K562 (cell line): ENCODE measurements around the gene CEP192. TPM values are rescaled to one million over a fixed set of nuclear protein-coding genes. Genes with fewer than 3 reads are reported as not detected.

Source experiments
- ATAC-seq: fragments of 200-7000 bp; cut with Tn5 transposase; 3 replicates; pipeline ENCODE4 v1.9.1; 2020; ENCODE audit warnings: moderate library complexity
- BruUV-seq: library from RNA; stranded (reverse); fragments of 400-500 nt; replicated peaks from 2 replicates; lab custom pipeline; 2021; lab: Mats Ljungman, UMichigan
- CTCF ChIA-PET: fragments of 300-600 bp; formaldehyde crosslinking; extraction: SDS; loops from one replicate; lab custom pipeline; 2021; ENCODE audit warnings: low intra/inter-chr PET ratio; lab: Yijun Ruan, JAX
- POLR2A ChIA-PET: fragments of 300-600, 350-650 bp; sonication (Branson Sonifier 250); formaldehyde crosslinking; extraction: SDS; loops from one replicate; lab custom pipeline; 2021; ENCODE audit warnings: antibody characterized with exemption, inconsistent platforms; lab: Yijun Ruan, JAX
- DNase-seq, 4 experiments: peaks; one replicate each; pipeline versions ENCODE4 v3.0.0 to v3.0.0-alpha.2; 2011 to 2018; ENCODE audit warnings: low spot score in 3 of 4, mixed read lengths in 3 of 4; ENCODE audit errors: extremely low read depth in 1 of 4
- FAIRE-seq: peaks from 2 replicates; lab custom pipeline; 2011; peaks lifted over from hg19 to GRCh38; lab: Jason Lieb, UNC
- H2AFZ ChIP-seq: 2 replicates; pipeline ENCODE4 v1.6.0; 2011; ENCODE audit warnings: low read depth, low read length, control low read depth, inconsistent platforms
- H3K27ac ChIP-seq: fragments of 200-600 bp; 3 replicates; pipeline ENCODE4 v1.8.0; 2011; ENCODE audit warnings: low read depth, mild to moderate bottlenecking, control low read depth, inconsistent platforms, low read length, moderate library complexity, mixed read lengths; ENCODE audit errors: extremely low read depth
- H3K27me3 ChIP-seq, 2 experiments: fragments of 300-600 bp in 1 of 2; 2 replicates in 1 of 2; 3 replicates in 1 of 2; pipeline versions ENCODE4 v1.6.0 to v1.8.0; 2011; ENCODE audit warnings: inconsistent platforms in 2 of 2, low read length in 2 of 2, mild to moderate bottlenecking in 1 of 2, mixed read lengths in 1 of 2, moderate library complexity in 1 of 2; ENCODE audit not compliant: control insufficient read depth in 2 of 2, insufficient read depth in 2 of 2
- H3K36me3 ChIP-seq: fragments of 300-600 bp; 3 replicates; pipeline ENCODE4 v1.8.0; 2011; ENCODE audit warnings: mild to moderate bottlenecking, low read length, inconsistent platforms; ENCODE audit not compliant: control insufficient read depth, insufficient read depth
- H3K4me1 ChIP-seq, 2 experiments: fragments of 200-600 bp in 1 of 2; replicated peaks in 1 of 2; 2 replicates in 1 of 2; 3 replicates in 1 of 2; pipeline versions ENCODE4 v1.5.1 to v1.8.0; 2011; ENCODE audit warnings: inconsistent platforms in 2 of 2, low read length in 2 of 2, mild to moderate bottlenecking in 1 of 2, mixed read lengths in 1 of 2, moderate library complexity in 1 of 2; ENCODE audit not compliant: control insufficient read depth in 2 of 2, insufficient read depth in 2 of 2
- H3K4me2 ChIP-seq: 2 replicates; pipeline ENCODE4 v1.6.1; 2011; ENCODE audit warnings: low read length, control low read depth, inconsistent platforms, mixed read lengths; ENCODE audit not compliant: insufficient read depth
- H3K4me3 ChIP-seq: fragments of 200-600 bp; sonication (generic), shearing (Covaris generic); 2 replicates; pipeline ENCODE4 v1.5.1; 2016; ENCODE audit warnings: control low read depth, inconsistent platforms
- H3K79me2 ChIP-seq: fragments of 200-600 bp; 3 replicates; pipeline ENCODE4 v1.8.0; 2011; ENCODE audit warnings: low read length, inconsistent platforms; ENCODE audit not compliant: control insufficient read depth, insufficient read depth
- H3K9ac ChIP-seq, 2 experiments: 2 replicates each; pipeline versions ENCODE4 v1.6.0 to v1.6.1; 2011; ENCODE audit warnings: low read depth in 2 of 2, low read length in 2 of 2, control low read depth in 1 of 2, inconsistent platforms in 1 of 2, mild to moderate bottlenecking in 1 of 2, mixed read lengths in 1 of 2; ENCODE audit not compliant: insufficient read depth in 1 of 2
- H3K9me1 ChIP-seq: one replicate; pipeline ENCODE4 v1.6.0; 2011; ENCODE audit warnings: inconsistent platforms, mild to moderate bottlenecking, low read length, moderate library complexity; ENCODE audit not compliant: control insufficient read depth, insufficient read depth
- H3K9me3 ChIP-seq: replicated peaks from 2 replicates; pipeline ENCODE4 v1.5.1; 2011; ENCODE audit warnings: low read depth, low read length, inconsistent platforms; ENCODE audit not compliant: control insufficient read depth, insufficient read depth
- H4K20me1 ChIP-seq: replicated peaks from 2 replicates; pipeline ENCODE4 v1.6.1; 2011; ENCODE audit warnings: low read length, inconsistent platforms, mixed read lengths; ENCODE audit not compliant: control insufficient read depth, insufficient read depth
- ATF2 ChIP-seq: sonication (generic); formaldehyde crosslinking; IDR thresholded peaks from 2 replicates; pipeline ENCODE4 v1.8.1; 2022; ENCODE audit warnings: missing genetic modification reagents
- BDP1 ChIP-seq: IDR thresholded peaks from 3 replicates; pipeline ENCODE4 v1.6.1; 2011; ENCODE audit not compliant: insufficient read length, insufficient read depth
- FUS ChIP-seq: fragments of 200-400 bp; formaldehyde crosslinking; optimal IDR thresholded peaks from 2 replicates; pipeline ENCODE3; 2017; ENCODE audit warnings: low read depth, low read length
- GATA2 ChIP-seq: sonication (generic); formaldehyde crosslinking; IDR thresholded peaks from 2 replicates; pipeline ENCODE4 v1.4.0; 2020; ENCODE audit warnings: mild to moderate bottlenecking, missing genetic modification reagents
- LEF1 ChIP-seq: fragments of 450-650 bp; IDR thresholded peaks from 2 replicates; pipeline ENCODE4 v1.6.1; 2016; ENCODE audit warnings: mild to moderate bottlenecking
- MAFK ChIP-seq: IDR thresholded peaks from 2 replicates; pipeline ENCODE4 v1.6.1; 2011; ENCODE audit warnings: low read length, improper control_type of control experiment
- MAX ChIP-seq: sonication (generic); formaldehyde crosslinking; IDR thresholded peaks from 2 replicates; pipeline ENCODE4 v1.9.0; 2022; ENCODE audit warnings: mild to moderate bottlenecking, missing genetic modification reagents
- NCOA4 ChIP-seq: fragments of 450-650 bp; IDR thresholded peaks from 2 replicates; pipeline ENCODE4 v1.6.1; 2018; ENCODE audit warnings: mild to moderate bottlenecking; ENCODE audit not compliant: partially characterized antibody
- NCOR1 ChIP-seq: fragments of 450-650 bp; IDR thresholded peaks from 2 replicates; pipeline ENCODE4 v1.6.1; 2016; ENCODE audit warnings: mild to moderate bottlenecking, moderate library complexity
- PCBP2 ChIP-seq: fragments of 200-400 bp; formaldehyde crosslinking; IDR thresholded peaks from 2 replicates; pipeline ENCODE4 v1.6.1; 2018; ENCODE audit warnings: low read length, low read depth, mild to moderate bottlenecking, moderate library complexity; ENCODE audit not compliant: poor library complexity, severe bottlenecking
- POLR2B ChIP-seq: fragments of 450-650 bp; IDR thresholded peaks from 2 replicates; pipeline ENCODE4 v1.6.1; 2018; ENCODE audit warnings: low read depth; ENCODE audit not compliant: partially characterized antibody
- STAT5A ChIP-seq: IDR thresholded peaks from 2 replicates; pipeline ENCODE4 v1.6.1; 2012; ENCODE audit warnings: low read length, inconsistent platforms, borderline replicate concordance
- STAT6 ChIP-seq: sonication (generic); formaldehyde crosslinking; IDR thresholded peaks from 2 replicates; pipeline ENCODE4 v1.8.1; 2023; ENCODE audit warnings: mild to moderate bottlenecking, missing genetic modification reagents
- TAF7 ChIP-seq: fragments of 450-650 bp; IDR thresholded peaks from 2 replicates; pipeline ENCODE4 v1.6.1; 2016; ENCODE audit warnings: missing genetic modification characterization, missing compliant biosample characterization
- TOE1 ChIP-seq, 2 experiments: fragments of 450-650 bp in 1 of 2; sonication (generic) in 1 of 2; formaldehyde crosslinking in 1 of 2; IDR thresholded peaks; 2 replicates each; pipeline versions ENCODE4 v1.7.1 to v1.8.0; 2016 to 2022; ENCODE audit warnings: borderline replicate concordance in 2 of 2, mild to moderate bottlenecking in 2 of 2, antibody characterized with exemption in 1 of 2, inconsistent platforms in 1 of 2, low read depth in 1 of 2, missing genetic modification reagents in 1 of 2, moderate library complexity in 1 of 2
- XRCC4 ChIP-seq: IDR thresholded peaks from one replicate; pipeline ENCODE4 v1.6.1; 2011; ENCODE audit not compliant: insufficient read depth, insufficient read length; ENCODE audit errors: extremely low read depth
- ZNF583 ChIP-seq: fragments of 250-450 bp; sonication (Bioruptor Pico); IDR thresholded peaks from 2 replicates; pipeline ENCODE4 v1.4.0; 2020
- ZNF584 ChIP-seq: fragments of 200-800 bp; sonication (Bioruptor generic); IDR thresholded peaks from 2 replicates; pipeline ENCODE4 v1.6.1; 2016; ENCODE audit warnings: low read depth, mild to moderate bottlenecking, missing genetic modification characterization, missing compliant biosample characterization
- ZNF695 ChIP-seq: fragments of 450-650 bp; formaldehyde crosslinking; IDR thresholded peaks from 2 replicates; pipeline ENCODE4 v1.4.0; 2020; ENCODE audit warnings: mild to moderate bottlenecking, moderate library complexity
- ZZZ3 ChIP-seq: fragments of 450-650 bp; IDR thresholded peaks from 2 replicates; pipeline ENCODE4 v1.6.1; 2016; ENCODE audit warnings: antibody characterized with exemption, mild to moderate bottlenecking, moderate library complexity
- WGBS: fragments of 100-300 bp; shearing (Covaris generic); methylation state at CpG from one replicate; pipeline ENCODE4 v1.1.6; 2016; ENCODE audit warnings: low coverage, mixed read lengths; ENCODE audit not compliant: insufficient coverage; ENCODE audit errors: missing lambda C conversion rate; 5-methylcytosine and 5-hydroxymethylcytosine counted together
- in situ Hi-C: fragments of 300-500 bp; cut with MboI; formaldehyde crosslinking; loops from 4 replicates; pipeline ENCODE4 v1.15.0; 2018; ENCODE audit warnings: inconsistent platforms, mixed read lengths
- intact Hi-C: fragments of 100-400 bp; cut with micrococcal nuclease; formaldehyde crosslinking; loops from 2 replicates; pipeline ENCODE4 v1.14.2; 2022
- polyA plus RNA-seq, 8 experiments: library from polyadenylated mRNA; depleted of rRNA in 4 of 8; stranded (reverse) in 5 of 8; unstranded in 3 of 8; fragments of >200 nt; fragmentation: Nextera tagmentation in 2 of 8; fragmentation: Illumina TruSeq in 1 of 8; extraction: Ambion mirVana in 2 of 8; extraction: Trizol in 1 of 8; gene quantifications; 2 replicates each; pipeline versions ENCODE4 v1.2.1 to v1.2.3, GENCODE V29; 2011 to 2014; ENCODE audit warnings: inconsistent platforms in 1 of 8, missing spikeins in 1 of 8
- total RNA-seq, 7 experiments: library from RNA; depleted of rRNA in 6 of 7; stranded (reverse); fragments of >200 nt in 6 of 7; fragmentation: Illumina TruSeq in 2 of 7; extraction: Trizol in 2 of 7; gene quantifications; 2 replicates each; pipeline versions ENCODE4 v1.2.1 to v1.2.3, GENCODE V29; 2011 to 2021; ENCODE audit warnings: low replicate concordance in 1 of 7

CEP192 gene
- total and polyA plus RNA-seq, 9 of the 15 experiments (the other 6 are each of a cell fraction or from before 2014, with no cell fraction given): 14.4 to 54.4 (median 35.8) TPM

GRCh38 chr18:12990641-12990966, 558 bp upstream of the CEP192 start:
- Histone ChIP-seq H3K4me1 (peaks cover 20 to 22% of the 10 kb centered on the region in 2 experiments; a peak in 4 of 5 replicates), H3K79me2 (peaks cover 53% of the 10 kb centered on the region), H3K4me2 (peak overlapping the region; percentile 97), H3K27ac (peak overlapping the region; percentile 93), H3K36me3 (peaks cover 40% of the 10 kb centered on the region), H3K4me3 (peak overlapping the region; percentile 68), H3K27me3 (no peaks in the 10 kb centered on the region), H2AFZ (peak overlapping the region; percentile 94), H3K9me3 (peaks cover 13% of the 10 kb centered on the region; the same call in 1 of the 2 replicates), H3K9me1 (no peaks in the 10 kb centered on the region), H4K20me1 (no peaks in the 10 kb centered on the region; the same call in 1 of the 2 replicates), H3K9ac (peak overlapping the region; percentile 85 to 92)
- TSS peak; percentile 94 for BruUV-seq
- DNase-seq (no peak), FAIRE-seq (peak; percentile 67), ATAC-seq (peak; percentile 4)
- POLR2A ChIA-PET: interaction anchor here (0.6 to 1.5 kb wide), 14 partner anchors 9 to 297 kb away, joined by 3 to 8 read pairs (median 4); partner anchors contain the start of genes CEP76, PSMG2 and SEH1L
- under 1% methylated on average over 11 of the region's 11 CpGs for WGBS
- intact Hi-C loops: loop anchor here (2.0 to 10.0 kb wide), 2 partner anchors 44 to 106 kb away; partner anchors contain the start of gene PTPN2
- CTCF ChIA-PET: interaction anchor here (0.6 kb wide), 1 partner anchor 133 kb away, joined by 3 read pairs; no protein-coding TSS in a partner anchor
- in situ Hi-C loops: no loop called here
- no peak for TF ChIP-seq BDP1
- no peak for TF ChIP-seq XRCC4
- no peak for TF ChIP-seq FUS
- TF ChIP-seq TAF7 (tag): no peak
- TF ChIP-seq PCBP2: no peak
- no peak for TF ChIP-seq ATF2 (CRISPR knock-in tag)
- no peak for TF ChIP-seq ZZZ3
- no peak for TF ChIP-seq STAT5A
- no peak for TF ChIP-seq ZNF695 (CRISPR knock-in tag)
- TF ChIP-seq NCOR1: no peak
- TF ChIP-seq STAT6: no peak
- no peak for TF ChIP-seq ZNF584 (CRISPR knock-in tag)
- TF ChIP-seq GATA2 (CRISPR knock-in tag): no peak
- 0 out of 2 replicates have a peak, but pooled peaks have one; percentile 15 for TF ChIP-seq LEF1
- TF ChIP-seq POLR2B: no peak
- no peak for TF ChIP-seq MAFK
- TF ChIP-seq NCOA4: no peak
- TF ChIP-seq ZNF583 (CRISPR knock-in tag): no peak
- no peak for TF ChIP-seq MAX (CRISPR knock-in tag)
- TF ChIP-seq TOE1 (IDR thresholded peaks at IDR 0.05; ENCODE audit: borderline replicate concordance): no peak
- no peak for TF ChIP-seq TOE1 (CRISPR knock-in tag; IDR thresholded peaks at IDR 0.05; ENCODE audit: borderline replicate concordance, low read depth)
